Smooth muscle cell (in vitro differentiated cells): ENCODE results near the gene ETNK1. TPM values are rescaled to one million over a fixed set of nuclear protein-coding genes. Genes with fewer than 3 reads are reported as not detected.

Experiments used
- DNase-seq: peaks from one replicate; lab custom pipeline; 2025; ENCODE audit not compliant: unreplicated experiment; lab: John Stamatoyannopoulos, UW
- H2AFZ ChIP-seq: fragments of 200-600 bp; sonication (generic); 2 replicates; pipeline ENCODE4 v1.6.0; 2016; ENCODE audit warnings: antibody characterized with exemption, low read depth, mild to moderate bottlenecking
- H3F3A ChIP-seq: fragments of 200-600 bp; sonication (generic); 2 replicates; pipeline ENCODE4 v1.6.0; 2017; ENCODE audit warnings: antibody characterized with exemption, low read depth
- H3K27ac ChIP-seq: fragments of 200-600 bp; sonication (generic); 2 replicates; pipeline ENCODE4 v1.5.1; 2016; ENCODE audit warnings: low read depth, mild to moderate bottlenecking
- H3K27me3 ChIP-seq: fragments of 200-600 bp; sonication (generic); 2 replicates; pipeline ENCODE4 v1.6.1; 2016; ENCODE audit warnings: low read depth, mild to moderate bottlenecking
- H3K36me3 ChIP-seq: fragments of 200-600 bp; sonication (generic); 2 replicates; pipeline ENCODE4 v1.5.1; 2016; ENCODE audit warnings: low read depth
- H3K4me1 ChIP-seq: fragments of 200-600 bp; sonication (generic); 2 replicates; pipeline ENCODE4 v1.5.1; 2016; ENCODE audit warnings: low read depth
- H3K4me2 ChIP-seq: fragments of 200-600 bp; sonication (generic); 2 replicates; pipeline ENCODE4 v1.6.0; 2016; ENCODE audit warnings: mild to moderate bottlenecking
- H3K4me3 ChIP-seq: fragments of 200-600 bp; sonication (generic); 2 replicates; pipeline ENCODE4 v1.5.1; 2016; ENCODE audit warnings: mild to moderate bottlenecking
- H3K79me2 ChIP-seq: fragments of 200-600 bp; sonication (generic); 2 replicates; pipeline ENCODE4 v1.6.0; 2016; ENCODE audit warnings: low read depth, mild to moderate bottlenecking
- H3K9ac ChIP-seq: fragments of 200-600 bp; sonication (generic); 2 replicates; pipeline ENCODE4 v1.6.0; 2016; ENCODE audit warnings: low read depth
- H3K9me3 ChIP-seq: fragments of 200-600 bp; sonication (generic); replicated peaks from 2 replicates; pipeline ENCODE4 v1.5.1; 2016; ENCODE audit warnings: low read depth
- H4K20me1 ChIP-seq: fragments of 200-600 bp; sonication (generic); 2 replicates; pipeline ENCODE4 v1.6.0; 2016; ENCODE audit warnings: low read depth
- WGBS: methylation state at CpG from one replicate; pipeline ENCODE4 v1.1.7; 2016; ENCODE audit warnings: low lambda C conversion rate; 5-methylcytosine and 5-hydroxymethylcytosine counted together
- polyA plus RNA-seq: library from polyadenylated mRNA; unstranded; fragments of >200 nt; fragmentation: Nextera tagmentation; extraction: Ambion mirVana; gene quantifications from 2 replicates; pipeline ENCODE4 v1.2.1, GENCODE V29; 2016
- total RNA-seq: library from RNA; depleted of rRNA; stranded (reverse); fragments of >200 nt; gene quantifications from 2 replicates; pipeline ENCODE4 v1.2.3, GENCODE V29; 2014
- TF ChIP-seq, protein P1 (sequence below): fragments of 200-600 bp; sonication (generic); IDR thresholded peaks from 2 replicates; pipeline ENCODE4 v1.5.1; 2017; ENCODE audit warnings: borderline replicate concordance, mild to moderate bottlenecking, antibody characterized with exemption; ENCODE audit not compliant: insufficient read depth, poor library complexity, severe bottlenecking

The ETNK1 gene
- total and polyA plus RNA-seq, 2 experiments from 2014 or later = 19.2 to 35.7 TPM

GRCh38 chr12:22728987-22729386, 104.0 kb downstream of the ETNK1 start:
- H3K4me3 ChIP-seq = no peak overlapping the region
- TF ChIP-seq, protein P1, sequence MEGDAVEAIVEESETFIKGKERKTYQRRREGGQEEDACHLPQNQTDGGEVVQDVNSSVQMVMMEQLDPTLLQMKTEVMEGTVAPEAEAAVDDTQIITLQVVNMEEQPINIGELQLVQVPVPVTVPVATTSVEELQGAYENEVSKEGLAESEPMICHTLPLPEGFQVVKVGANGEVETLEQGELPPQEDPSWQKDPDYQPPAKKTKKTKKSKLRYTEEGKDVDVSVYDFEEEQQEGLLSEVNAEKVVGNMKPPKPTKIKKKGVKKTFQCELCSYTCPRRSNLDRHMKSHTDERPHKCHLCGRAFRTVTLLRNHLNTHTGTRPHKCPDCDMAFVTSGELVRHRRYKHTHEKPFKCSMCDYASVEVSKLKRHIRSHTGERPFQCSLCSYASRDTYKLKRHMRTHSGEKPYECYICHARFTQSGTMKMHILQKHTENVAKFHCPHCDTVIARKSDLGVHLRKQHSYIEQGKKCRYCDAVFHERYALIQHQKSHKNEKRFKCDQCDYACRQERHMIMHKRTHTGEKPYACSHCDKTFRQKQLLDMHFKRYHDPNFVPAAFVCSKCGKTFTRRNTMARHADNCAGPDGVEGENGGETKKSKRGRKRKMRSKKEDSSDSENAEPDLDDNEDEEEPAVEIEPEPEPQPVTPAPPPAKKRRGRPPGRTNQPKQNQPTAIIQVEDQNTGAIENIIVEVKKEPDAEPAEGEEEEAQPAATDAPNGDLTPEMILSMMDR = no peak
- H3K4me1 ChIP-seq = peaks cover 19% of the 10 kb centered on the region
- H4K20me1 ChIP-seq = no peaks in the 10 kb centered on the region
- H3K79me2 ChIP-seq = no peaks in the 10 kb centered on the region
- peak overlapping the region; percentile 39 for H2AFZ ChIP-seq
- no peak for DNase-seq
- no peak overlapping the region for H3K9ac ChIP-seq
- no peaks in the 10 kb centered on the region for H3K36me3 ChIP-seq
- no peak overlapping the region for H3K27ac ChIP-seq
- H3K9me3 ChIP-seq = no peaks in the 10 kb centered on the region
- H3F3A ChIP-seq = no peaks in the 10 kb centered on the region
- H3K27me3 ChIP-seq = no peaks in the 10 kb centered on the region
- H3K4me2 ChIP-seq = peak overlapping the region; percentile 71
- WGBS = 48% methylated on average over 2 of the region's 2 CpGs

GRCh38 chr12:22729431-22729956, 104.5 kb downstream of the ETNK1 start:
- H3K9ac ChIP-seq = no peak overlapping the region
- TF ChIP-seq, protein P1 = no peak
- H2AFZ ChIP-seq = peak overlapping the region; percentile 90
- peak overlapping the region; percentile 71 for H3K4me2 ChIP-seq
- H3K27ac ChIP-seq = peak overlapping the region; percentile 56
- H3K4me3 ChIP-seq = no peak overlapping the region
- H3K4me1 ChIP-seq = peaks cover 19% of the 10 kb centered on the region
- H4K20me1 ChIP-seq = no peaks in the 10 kb centered on the region
- 98% methylated on average over 6 of the region's 6 CpGs for WGBS
- H3F3A ChIP-seq = no peaks in the 10 kb centered on the region
- no peak for DNase-seq
- H3K36me3 ChIP-seq = no peaks in the 10 kb centered on the region
- no peaks in the 10 kb centered on the region for H3K79me2 ChIP-seq
- no peaks in the 10 kb centered on the region for H3K9me3 ChIP-seq
- no peaks in the 10 kb centered on the region for H3K27me3 ChIP-seq

DNA sequence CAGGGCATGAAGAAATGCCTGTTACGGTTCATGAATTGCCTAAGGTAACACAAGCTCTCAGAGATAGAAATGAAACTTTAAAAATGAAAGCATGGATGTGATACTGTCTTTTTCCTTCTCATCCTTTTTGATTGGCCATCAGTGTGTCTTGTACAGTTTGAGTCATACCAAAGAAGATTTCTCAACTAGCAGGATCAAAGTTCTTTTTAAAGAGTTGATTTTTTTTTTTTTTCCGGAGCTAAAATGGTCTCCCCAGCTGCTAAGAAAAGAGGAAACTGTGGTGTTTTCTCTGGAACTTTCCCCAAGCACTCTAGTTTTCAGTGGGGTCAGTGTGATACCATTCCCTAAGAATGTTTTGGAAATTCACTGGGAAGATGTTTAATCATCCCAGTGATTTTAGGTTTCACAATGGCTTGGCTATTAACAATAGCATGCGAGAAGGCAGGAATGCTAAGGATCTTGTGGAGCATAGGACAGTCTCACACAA, 105.0 kb downstream of the ETNK1 start:
- H3K79me2 ChIP-seq = no peaks in the 10 kb centered on the region
- peaks cover 19% of the 10 kb centered on the region for H3K4me1 ChIP-seq
- peak overlapping the region; percentile 56 for H3K27ac ChIP-seq
- no peak overlapping the region for H3K4me3 ChIP-seq
- WGBS = 51% methylated on average over 3 of the region's 3 CpGs
- H3K27me3 ChIP-seq = no peaks in the 10 kb centered on the region
- no peaks in the 10 kb centered on the region for H3K36me3 ChIP-seq
- no peak overlapping the region for H3K9ac ChIP-seq
- no peaks in the 10 kb centered on the region for H4K20me1 ChIP-seq
- TF ChIP-seq, protein P1 = no peak
- no peaks in the 10 kb centered on the region for H3F3A ChIP-seq
- H3K9me3 ChIP-seq = no peaks in the 10 kb centered on the region
- peak overlapping the region; percentile 90 for H2AFZ ChIP-seq
- peak overlapping the region; percentile 71 for H3K4me2 ChIP-seq
- no peak for DNase-seq

- no peaks in the 10 kb centered on the region for H3K9me3 ChIP-seq
- no peaks in the 10 kb centered on the region for H3K36me3 ChIP-seq
- H3K9ac ChIP-seq = no peak overlapping the region
- DNase-seq = no peak
- TF ChIP-seq, protein P1 = no peak
- H3F3A ChIP-seq = no peaks in the 10 kb centered on the region
- no peak overlapping the region for H2AFZ ChIP-seq
- H4K20me1 ChIP-seq = no peaks in the 10 kb centered on the region
- no peak overlapping the region for H3K27ac ChIP-seq
- WGBS = 81% methylated on average over 3 of the region's 3 CpGs
- H3K27me3 ChIP-seq = no peaks in the 10 kb centered on the region
- H3K4me3 ChIP-seq = no peak overlapping the region
- H3K4me1 ChIP-seq = peaks cover 19% of the 10 kb centered on the region
- H3K4me2 ChIP-seq = no peak overlapping the region
- no peaks in the 10 kb centered on the region for H3K79me2 ChIP-seq
Measured at GRCh38 chr12:22731236-22731635, 106.3 kb downstream of the ETNK1 start.
